Measurements from ENCODE around the gene SERPINA12. TPM values are rescaled to one million over a fixed set of nuclear protein-coding genes. Genes with fewer than 3 reads are reported as not detected.

Gene SERPINA12
- total RNA-seq, 1 experiment from 2014 or later: not detected

DNA sequence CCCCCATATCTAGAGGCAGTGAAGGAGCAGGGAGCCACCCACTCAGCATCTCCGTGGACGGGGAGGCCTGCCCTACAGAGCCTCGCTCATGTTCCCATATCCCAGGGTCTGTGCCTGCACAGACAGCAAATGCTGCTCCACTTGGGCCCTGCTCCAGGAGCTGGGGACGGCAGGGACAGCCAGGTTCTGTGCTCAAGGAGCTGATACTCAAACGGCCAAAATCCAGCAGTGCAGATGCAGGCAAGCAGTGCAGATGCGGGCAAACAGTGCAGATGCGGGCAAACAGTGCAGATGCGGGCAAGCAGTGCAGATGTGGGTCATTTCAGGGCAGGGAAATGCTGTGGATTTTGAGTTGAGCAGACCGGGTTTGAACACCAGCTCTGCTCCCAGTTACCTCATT is 6.2 kb upstream of the SERPINA12 start:
- RAD21 ChIA-PET (ENCODE audit: low non-redundant PET in 1 of 2, low total read pairs in 2 of 2, uncharacterized antibody in 2 of 2, unreplicated experiment in 2 of 2): no interaction called here

DNA sequence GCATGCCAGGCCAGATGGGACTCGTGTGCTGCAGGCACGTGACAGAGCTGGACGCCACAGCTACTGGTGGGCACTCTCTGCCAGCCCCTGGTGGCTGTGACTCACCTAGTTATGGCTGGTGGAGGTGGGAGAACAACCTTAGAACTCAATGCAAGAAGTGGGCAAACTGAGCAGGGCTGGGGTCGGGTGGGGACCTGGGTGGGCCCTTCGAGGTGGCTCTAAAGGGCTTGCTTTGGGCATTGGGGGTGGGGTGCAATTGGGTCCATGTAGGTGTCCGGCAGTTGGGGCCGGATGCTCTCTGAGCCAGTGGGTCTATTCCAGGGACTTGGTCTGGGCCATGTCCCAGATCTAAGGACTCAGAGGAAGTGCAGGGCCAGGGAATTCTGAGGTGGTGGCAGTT is 5.1 kb upstream of the SERPINA12 start:
- no peaks in the 10 kb centered on the region for H3K4me1 ChIP-seq (ENCODE audit: control insufficient read depth in 1 of 2, insufficient read depth in 2 of 2, low read length in 2 of 2)
- no peak overlapping the region for H3K4me2 ChIP-seq (ENCODE audit: low read length)
- no peaks in the 10 kb centered on the region for H4K20me1 ChIP-seq (ENCODE audit: insufficient read depth)
- CTCF ChIA-PET: no interaction called here
- no peak overlapping the region for H3K4me3 ChIP-seq (replicated peaks in 1 of 2; ENCODE audit: low read depth in 1 of 2, low read length in 2 of 2)
- DNase-seq (ENCODE audit: low read depth, low spot score) (no peak), ATAC-seq (no peak)
- BruUV-seq (replicated peaks): no TSS peak
- no peaks in the 10 kb centered on the region for H3K36me3 ChIP-seq (ENCODE audit: control insufficient read depth in 1 of 2, insufficient read depth in 2 of 2, low read length in 2 of 2)
- TF ChIP-seq SIN3A (IDR thresholded peaks at IDR 0.05; ENCODE audit: low read depth): no peak
- TF ChIP-seq CEBPB (IDR thresholded peaks at IDR 0.05; ENCODE audit: low read depth): no peak
- TF ChIP-seq, protein P1, sequence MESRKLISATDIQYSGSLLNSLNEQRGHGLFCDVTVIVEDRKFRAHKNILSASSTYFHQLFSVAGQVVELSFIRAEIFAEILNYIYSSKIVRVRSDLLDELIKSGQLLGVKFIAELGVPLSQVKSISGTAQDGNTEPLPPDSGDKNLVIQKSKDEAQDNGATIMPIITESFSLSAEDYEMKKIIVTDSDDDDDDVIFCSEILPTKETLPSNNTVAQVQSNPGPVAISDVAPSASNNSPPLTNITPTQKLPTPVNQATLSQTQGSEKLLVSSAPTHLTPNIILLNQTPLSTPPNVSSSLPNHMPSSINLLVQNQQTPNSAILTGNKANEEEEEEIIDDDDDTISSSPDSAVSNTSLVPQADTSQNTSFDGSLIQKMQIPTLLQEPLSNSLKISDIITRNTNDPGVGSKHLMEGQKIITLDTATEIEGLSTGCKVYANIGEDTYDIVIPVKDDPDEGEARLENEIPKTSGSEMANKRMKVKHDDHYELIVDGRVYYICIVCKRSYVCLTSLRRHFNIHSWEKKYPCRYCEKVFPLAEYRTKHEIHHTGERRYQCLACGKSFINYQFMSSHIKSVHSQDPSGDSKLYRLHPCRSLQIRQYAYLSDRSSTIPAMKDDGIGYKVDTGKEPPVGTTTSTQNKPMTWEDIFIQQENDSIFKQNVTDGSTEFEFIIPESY (IDR thresholded peaks at IDR 0.05; ENCODE audit: extremely low read depth, insufficient replicate concordance, low read length): no peak
- no peak for TF ChIP-seq POLR2AphosphoS5 (IDR thresholded peaks at IDR 0.05; ENCODE audit: low read depth, low read length)
- no peaks in the 10 kb centered on the region for H3K79me2 ChIP-seq (ENCODE audit: insufficient read depth, low read length)
- no peak overlapping the region for H3K27ac ChIP-seq (ENCODE audit: low read depth, low read length)
- POLR2A ChIA-PET: no interaction called here
- no peak overlapping the region for H2AFZ ChIP-seq (ENCODE audit: low read depth, low read length, poor library complexity, severe bottlenecking)
- RAD21 ChIA-PET (ENCODE audit: low non-redundant PET in 1 of 2, low total read pairs in 2 of 2, uncharacterized antibody in 2 of 2, unreplicated experiment in 2 of 2): no interaction called here
- no peaks in the 10 kb centered on the region for H3K9me3 ChIP-seq (ENCODE audit: control insufficient read depth in 1 of 2, insufficient read depth in 1 of 2, low read depth in 1 of 2, low read length in 2 of 2)
- intact Hi-C loops (cut with micrococcal nuclease): no loop called here
- H3K9ac ChIP-seq (ENCODE audit: low read length): no peak overlapping the region
- peaks cover 4% of the 10 kb centered on the region; the same call in 1 of the 2 replicates for H3K27me3 ChIP-seq (ENCODE audit: insufficient read depth, low read length)
- H3K9me2 ChIP-seq (ENCODE audit: insufficient read depth): no peaks in the 10 kb centered on the region

More for the DNA sequence above, 6.2 kb upstream of the SERPINA12 start:
- intact Hi-C loops (cut with micrococcal nuclease): no loop called here
- Histone ChIP-seq H3K9ac (ENCODE audit: low read length) (no peak overlapping the region), H3K36me3 (ENCODE audit: control insufficient read depth in 1 of 2, insufficient read depth in 2 of 2, low read length in 2 of 2) (no peaks in the 10 kb centered on the region), H3K27me3 (ENCODE audit: insufficient read depth, low read length) (peaks cover 4% of the 10 kb centered on the region; the same call in 1 of the 2 replicates), H3K27ac (ENCODE audit: low read depth, low read length) (no peak overlapping the region), H4K20me1 (ENCODE audit: insufficient read depth) (no peaks in the 10 kb centered on the region), H3K9me2 (ENCODE audit: insufficient read depth) (no peaks in the 10 kb centered on the region), H2AFZ (ENCODE audit: low read depth, low read length, poor library complexity, severe bottlenecking) (no peak overlapping the region), H3K9me3 (ENCODE audit: control insufficient read depth in 1 of 2, insufficient read depth in 1 of 2, low read depth in 1 of 2, low read length in 2 of 2) (no peaks in the 10 kb centered on the region), H3K4me2 (ENCODE audit: low read length) (no peak overlapping the region), H3K79me2 (ENCODE audit: insufficient read depth, low read length) (no peaks in the 10 kb centered on the region), H3K4me1 (ENCODE audit: control insufficient read depth in 1 of 2, insufficient read depth in 2 of 2, low read length in 2 of 2) (no peaks in the 10 kb centered on the region), H3K4me3 (replicated peaks in 1 of 2; ENCODE audit: low read depth in 1 of 2, low read length in 2 of 2) (no peak overlapping the region)
- ChIA-PET CTCF (no interaction called here), POLR2A (no interaction called here)
- TF ChIP-seq ZNF274 (IDR thresholded peaks at IDR 0.05; ENCODE audit: low read depth, low read length) (no peak), YY1 (IDR thresholded peaks at IDR 0.05; ENCODE audit: extremely low read depth, insufficient replicate concordance, low read depth, low read length) (no peak), EZH2phosphoT487 (IDR thresholded peaks at IDR 0.05; ENCODE audit: borderline replicate concordance) (no peak), EGR1 (IDR thresholded peaks at IDR 0.05; ENCODE audit: low read depth) (no peak), SIN3A (IDR thresholded peaks at IDR 0.05; ENCODE audit: low read depth) (no peak), JUND (IDR thresholded peaks at IDR 0.05) (no peak)
- TF ChIP-seq, protein P2, sequence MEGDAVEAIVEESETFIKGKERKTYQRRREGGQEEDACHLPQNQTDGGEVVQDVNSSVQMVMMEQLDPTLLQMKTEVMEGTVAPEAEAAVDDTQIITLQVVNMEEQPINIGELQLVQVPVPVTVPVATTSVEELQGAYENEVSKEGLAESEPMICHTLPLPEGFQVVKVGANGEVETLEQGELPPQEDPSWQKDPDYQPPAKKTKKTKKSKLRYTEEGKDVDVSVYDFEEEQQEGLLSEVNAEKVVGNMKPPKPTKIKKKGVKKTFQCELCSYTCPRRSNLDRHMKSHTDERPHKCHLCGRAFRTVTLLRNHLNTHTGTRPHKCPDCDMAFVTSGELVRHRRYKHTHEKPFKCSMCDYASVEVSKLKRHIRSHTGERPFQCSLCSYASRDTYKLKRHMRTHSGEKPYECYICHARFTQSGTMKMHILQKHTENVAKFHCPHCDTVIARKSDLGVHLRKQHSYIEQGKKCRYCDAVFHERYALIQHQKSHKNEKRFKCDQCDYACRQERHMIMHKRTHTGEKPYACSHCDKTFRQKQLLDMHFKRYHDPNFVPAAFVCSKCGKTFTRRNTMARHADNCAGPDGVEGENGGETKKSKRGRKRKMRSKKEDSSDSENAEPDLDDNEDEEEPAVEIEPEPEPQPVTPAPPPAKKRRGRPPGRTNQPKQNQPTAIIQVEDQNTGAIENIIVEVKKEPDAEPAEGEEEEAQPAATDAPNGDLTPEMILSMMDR (IDR thresholded peaks at IDR 0.05 in 2 of 3, conservative IDR thresholded peaks at IDR 0.05 in 1 of 3; ENCODE audit: borderline replicate concordance in 1 of 3, insufficient read depth in 1 of 3, low read depth in 2 of 3, low read length in 2 of 3): no peak
- TF ChIP-seq, protein P3, sequence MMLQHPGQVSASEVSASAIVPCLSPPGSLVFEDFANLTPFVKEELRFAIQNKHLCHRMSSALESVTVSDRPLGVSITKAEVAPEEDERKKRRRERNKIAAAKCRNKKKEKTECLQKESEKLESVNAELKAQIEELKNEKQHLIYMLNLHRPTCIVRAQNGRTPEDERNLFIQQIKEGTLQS (IDR thresholded peaks at IDR 0.05): no peak
- no TSS peak for BruUV-seq (replicated peaks)
- ATAC-seq (no peak), DNase-seq (ENCODE audit: low read depth, low spot score) (no peak)

Data from HCT116 (cell line).